Pons (tissue), 1 donor: ENCODE data around the gene WDPCP.
"Not testable (repeated sequence)": the region's sequence is repeated elsewhere in the genome, so short reads cannot be mapped to it uniquely, and the experiment has no call there.

Experiments
- DNase-seq: peaks from one replicate; pipeline ENCODE4 v3.0.0-alpha.2; 2016; ENCODE audit warnings: low spot score

WDPCP gene

DNA sequence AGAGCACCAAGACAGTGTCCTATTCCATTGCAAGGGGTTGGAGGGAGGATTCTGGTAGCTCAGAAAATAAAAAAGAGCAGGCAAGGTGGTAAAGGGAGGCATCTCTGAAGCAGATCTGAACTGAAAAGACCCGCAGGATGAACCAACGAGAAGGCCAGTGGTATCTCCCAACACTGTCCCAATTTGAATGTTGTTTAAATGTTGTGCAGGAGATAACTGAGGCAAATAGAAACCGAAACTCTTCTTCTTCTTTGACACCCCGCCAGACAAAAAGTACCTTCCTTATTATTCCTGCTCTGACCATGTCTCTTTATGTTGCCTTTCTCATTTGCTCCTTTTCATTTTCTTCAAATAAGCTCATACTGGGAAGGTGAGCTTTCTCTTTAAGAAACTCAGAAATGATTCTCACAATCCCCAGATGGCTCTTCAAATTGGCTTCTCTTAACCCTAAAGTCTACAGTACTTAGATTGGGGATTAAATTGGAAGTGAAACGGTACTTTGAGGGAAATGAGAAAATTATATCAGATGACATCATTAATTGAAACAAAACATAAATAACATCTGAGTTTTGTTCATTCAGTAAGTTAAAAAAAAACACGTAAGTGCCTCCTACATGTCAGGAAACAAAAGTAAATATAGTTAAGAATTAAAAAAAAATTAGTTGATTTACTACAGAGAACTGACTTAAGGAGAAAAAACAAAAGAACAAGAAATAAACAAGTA is 143.6 kb downstream of the WDPCP start:
- no peak for DNase-seq

DNA sequence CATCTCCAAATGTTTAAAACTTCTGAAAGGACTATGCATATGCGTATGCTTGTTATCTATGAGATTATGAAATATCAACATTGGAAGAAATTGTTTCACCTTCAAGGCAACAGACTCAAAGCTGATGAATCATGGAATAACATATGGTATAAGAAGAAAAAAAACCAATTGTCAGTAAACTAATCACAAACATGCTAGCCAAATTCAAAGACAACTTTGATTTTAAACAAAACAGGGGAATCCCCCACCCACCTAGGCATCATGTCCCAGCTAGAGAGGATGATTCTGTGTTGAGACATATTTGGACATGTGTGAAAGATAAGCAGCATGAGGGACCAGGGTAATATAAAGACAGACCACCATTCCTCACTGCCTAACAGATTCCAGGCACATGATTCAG is 147.7 kb downstream of the WDPCP start:
- DNase-seq: no peak

DNA sequence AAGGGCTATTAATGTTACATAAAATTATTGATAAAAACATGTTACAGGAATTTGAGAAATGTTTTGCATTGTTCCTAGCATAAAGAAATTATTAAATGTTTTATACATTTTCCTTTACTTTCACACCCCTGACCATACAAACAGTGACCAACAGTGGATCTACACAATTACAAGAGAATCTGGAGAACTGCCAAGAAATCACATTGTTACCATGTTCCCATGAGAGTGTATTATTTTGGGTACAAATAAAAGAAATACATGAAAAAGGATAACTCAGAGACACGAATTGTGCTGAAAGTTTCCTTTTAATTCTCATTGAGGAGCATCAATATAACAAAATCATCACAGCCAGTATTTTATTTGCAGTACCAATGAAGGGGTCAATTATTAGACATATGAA is 150.1 kb downstream of the WDPCP start:
- DNase-seq: peak; percentile 21

DNA sequence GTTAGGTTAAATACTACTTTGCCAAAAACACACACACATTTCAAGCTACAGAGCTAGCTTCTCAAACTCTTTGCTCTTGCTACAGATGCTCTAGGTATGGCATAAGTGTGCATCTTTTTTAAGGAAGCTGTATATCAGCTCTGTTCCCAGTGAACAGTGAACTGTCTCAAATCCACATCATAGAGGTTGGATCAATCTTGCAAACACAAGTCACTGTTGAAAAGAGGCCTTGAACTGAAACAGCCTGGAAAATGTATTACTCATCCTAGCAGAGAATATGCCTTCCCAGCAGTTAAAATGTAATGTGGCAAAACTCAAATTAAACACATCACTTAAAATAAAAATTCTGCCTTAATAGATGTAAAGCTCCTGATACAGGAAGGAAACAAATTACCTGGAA is 151.8 kb downstream of the WDPCP start:
- DNase-seq: no peak

DNA sequence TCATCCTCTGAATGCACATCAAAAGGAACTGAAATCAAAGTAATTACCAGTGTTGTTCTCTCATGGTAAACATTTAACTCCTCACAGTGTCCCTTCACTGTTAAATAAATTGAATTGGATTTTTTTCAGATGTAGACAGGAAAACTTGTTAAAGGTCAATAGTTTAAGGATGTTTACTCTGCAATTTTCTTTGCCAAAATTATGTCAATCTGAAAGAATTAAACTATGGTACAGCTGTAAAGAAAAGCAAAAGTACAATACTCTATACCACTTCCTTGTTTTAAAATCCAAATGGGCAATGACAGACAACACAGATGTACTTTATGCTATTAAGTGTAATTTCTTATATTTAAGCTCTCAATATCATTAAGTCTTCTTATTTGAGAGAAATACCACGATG is 153.2 kb downstream of the WDPCP start:
- DNase-seq: no peak

DNA sequence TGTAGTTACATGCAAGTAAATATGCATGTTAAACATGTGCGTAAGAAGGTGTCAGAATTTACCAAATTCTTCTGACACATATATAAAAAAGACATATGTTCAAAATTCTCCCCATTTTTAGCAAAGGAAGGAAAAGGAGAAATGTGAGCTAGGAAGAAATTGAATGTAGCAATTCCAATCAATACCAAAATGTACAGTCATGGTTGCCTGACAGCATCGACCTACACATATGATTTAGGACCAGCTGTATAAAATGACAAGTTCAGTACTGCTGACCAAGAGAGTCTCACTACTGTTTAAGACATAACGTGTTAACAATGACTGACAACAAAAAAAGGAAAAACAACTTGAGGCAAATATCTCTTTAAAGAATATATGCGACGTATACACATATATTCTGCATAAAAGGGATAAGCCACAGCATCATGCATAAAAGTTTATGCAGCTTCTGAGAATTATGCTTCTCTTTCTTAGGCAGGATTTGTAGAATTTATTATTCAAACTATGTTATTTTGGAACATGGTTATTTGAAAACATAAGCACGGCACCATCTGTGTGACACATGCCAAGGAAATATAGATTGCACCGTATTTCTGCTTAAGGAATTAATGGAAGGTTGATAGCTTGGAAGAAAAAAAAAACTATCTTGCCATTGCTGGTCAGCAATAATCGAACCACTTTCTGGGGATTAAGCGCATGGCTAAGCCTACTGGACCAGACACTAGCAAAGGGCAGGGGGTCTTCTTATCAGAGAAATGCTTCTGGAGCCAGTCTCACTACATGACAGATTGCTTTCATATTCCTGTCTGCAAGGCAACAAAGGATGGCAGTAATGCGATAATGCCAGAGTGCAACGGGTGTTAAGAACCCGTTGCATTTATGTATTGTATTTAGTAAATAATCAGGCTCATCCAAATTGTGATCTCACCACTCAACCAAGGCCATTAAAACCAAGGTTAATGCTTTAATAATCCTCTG is 154.0 kb downstream of the WDPCP start:
- no peak for DNase-seq

DNA sequence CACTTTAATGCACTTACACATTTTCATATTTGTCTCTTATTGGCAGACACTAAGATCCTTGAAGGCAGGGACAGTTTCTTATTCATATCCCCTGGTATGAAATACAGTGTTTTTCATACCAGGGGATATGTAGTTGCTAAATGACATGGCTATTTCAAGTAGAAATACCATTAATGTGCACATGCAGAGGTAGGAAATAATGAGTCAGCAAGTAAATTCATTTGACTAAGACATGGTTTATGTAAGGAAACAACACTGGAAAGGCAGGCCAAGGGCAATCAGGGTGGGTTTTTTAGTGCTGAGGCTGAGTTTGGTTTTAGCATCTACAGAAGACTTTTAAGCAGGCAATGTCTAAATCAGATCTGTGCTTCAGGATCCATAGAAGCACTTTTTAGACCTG is 155.9 kb downstream of the WDPCP start:
- no peak for DNase-seq

DNA sequence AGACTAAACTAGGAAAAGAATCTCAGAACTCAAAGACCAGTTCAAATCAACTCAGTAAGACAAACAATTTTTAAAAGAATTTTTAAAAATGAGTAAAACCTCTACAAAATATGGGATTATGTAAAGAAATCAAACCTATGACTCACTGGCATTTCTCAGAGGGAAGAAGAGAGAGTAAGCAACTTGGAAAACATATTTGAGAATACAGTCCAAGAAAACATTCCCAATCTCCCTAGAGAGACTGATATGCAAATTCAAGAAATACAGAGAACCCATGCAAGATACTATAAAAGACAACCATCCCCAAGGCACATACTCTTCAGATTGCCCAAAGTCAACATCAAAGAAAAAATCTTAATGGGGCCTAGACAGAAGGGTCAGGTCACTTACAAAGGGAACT is 162.7 kb downstream of the WDPCP start:
- no peak for DNase-seq

DNA sequence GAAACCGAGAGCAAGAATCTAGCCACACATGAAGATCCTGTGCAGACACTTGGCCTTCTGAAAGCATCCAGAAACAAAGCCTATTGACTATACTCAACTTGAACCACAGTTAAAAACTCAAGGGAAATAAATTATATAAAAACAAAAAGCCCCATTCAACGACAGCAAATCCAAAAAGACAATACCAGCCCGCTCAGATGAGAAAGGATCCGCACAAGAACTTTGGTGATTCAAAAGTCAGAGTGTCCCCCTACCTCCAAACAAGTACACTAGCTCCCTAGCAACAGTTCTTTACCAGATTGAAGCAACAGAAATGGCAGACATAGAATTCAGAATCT is 163.2 kb downstream of the WDPCP start:
- no peak for DNase-seq

DNA sequence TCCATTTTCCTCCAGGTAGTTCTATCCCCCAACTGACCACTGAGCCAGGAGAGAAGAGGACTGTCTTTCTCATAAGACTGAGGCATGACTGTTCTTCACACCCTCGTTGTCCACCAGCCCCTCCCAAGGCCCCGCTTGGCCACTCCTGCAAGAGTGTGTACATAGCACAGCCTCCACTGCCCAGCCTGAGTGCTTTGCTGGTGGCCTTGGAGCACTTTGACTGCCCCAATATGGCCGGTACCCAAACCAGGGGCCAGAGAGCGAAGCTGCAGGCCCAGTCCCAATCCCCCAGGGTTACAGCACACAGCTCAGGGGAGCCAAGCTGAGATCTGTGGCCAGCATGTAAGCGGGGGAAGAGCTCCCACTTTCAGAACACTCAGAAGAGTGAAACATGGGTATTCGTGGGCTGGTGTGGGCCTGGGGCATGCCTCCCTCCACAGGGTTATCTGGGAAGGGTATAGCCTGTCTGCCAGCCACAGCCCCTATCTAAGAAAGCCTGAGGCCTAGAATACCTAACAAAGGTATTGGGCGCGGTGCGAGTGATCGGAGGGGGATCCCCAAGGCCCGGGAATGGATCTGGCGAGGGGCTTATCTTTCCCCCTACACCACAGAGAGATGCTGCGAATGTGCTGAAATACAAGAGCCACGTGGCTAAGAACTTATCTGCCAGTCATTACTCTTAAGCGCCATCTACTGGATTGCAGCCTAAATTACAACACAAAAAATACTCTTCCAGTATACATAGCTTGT is 163.8 kb downstream of the WDPCP start:
- DNase-seq: no peak

DNA sequence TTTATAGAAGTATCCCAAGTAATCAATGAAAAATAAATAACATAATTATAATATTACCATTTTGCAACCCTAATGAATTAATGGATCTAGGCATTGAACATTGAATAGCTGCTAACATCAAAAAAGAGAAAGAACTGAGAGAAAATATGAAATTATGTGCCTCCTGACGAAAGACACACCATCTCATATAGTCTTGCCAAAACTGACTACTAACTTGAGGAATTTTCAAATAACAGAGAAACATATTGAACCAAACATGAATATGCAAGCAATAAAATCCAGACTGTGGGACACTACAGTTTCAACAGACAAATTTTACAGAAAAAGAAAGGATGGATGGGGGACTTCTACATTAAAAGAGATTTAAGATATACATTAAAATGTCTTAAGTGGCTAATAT is 165.7 kb downstream of the WDPCP start:
- no peak for DNase-seq

DNA sequence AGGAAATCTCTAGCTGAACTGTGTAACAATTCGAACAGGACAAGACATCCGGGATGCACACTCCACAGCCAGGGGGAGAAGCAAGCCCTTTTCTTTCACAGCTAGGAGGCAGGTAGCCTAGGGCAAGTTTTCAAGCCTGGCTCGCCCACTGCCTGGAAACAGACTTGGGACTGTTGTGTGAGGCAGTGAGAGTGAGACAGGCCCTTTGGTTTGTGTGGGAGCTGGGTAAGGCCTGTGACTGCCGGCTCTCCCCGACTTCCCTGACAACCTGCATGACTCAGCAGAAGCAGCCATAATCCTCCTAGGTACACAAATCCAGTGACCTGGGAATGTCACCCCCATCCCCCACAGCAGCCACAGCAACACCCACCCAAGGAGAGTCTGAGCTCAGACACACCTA is 179.7 kb downstream of the WDPCP start:
- DNase-seq: no peak

DNA sequence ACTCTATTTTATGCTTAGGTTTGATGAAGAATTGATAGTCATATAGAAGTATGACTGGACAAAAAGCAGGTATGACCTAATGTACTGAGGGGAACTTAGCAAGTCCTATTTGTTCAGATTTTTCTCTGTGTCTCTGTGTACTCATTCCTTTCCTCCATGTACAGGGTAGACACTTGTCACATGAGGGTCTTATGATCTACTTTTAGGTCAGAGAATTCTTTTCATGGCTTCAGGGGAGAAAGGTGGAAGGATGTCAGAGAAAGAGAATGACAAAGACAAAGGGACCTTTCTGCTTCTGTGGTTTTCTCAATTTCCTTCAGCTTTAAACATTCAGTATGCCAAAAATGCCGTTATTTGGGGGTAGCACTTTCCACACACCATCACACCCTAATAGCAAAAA is 181.6 kb downstream of the WDPCP start:
- no peak for DNase-seq

DNA sequence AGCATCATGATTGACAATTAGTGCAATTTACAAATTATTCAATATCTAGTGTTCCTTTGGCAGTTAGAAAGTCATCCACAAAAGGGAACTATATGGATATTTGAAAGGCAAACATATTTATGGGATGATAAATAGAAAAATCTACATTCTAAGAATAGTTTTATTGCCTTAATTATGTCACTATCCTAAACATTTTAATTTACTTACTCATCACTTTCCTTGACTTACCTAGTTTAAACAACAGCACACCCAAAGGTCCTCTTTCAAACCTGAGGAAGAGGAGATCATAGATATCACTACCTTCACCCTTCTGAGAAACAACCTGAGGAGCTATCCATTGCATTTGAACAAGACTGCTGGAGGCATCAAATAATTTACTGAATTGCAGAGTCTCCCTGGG is 184.5 kb downstream of the WDPCP start:
- DNase-seq: no peak

DNA sequence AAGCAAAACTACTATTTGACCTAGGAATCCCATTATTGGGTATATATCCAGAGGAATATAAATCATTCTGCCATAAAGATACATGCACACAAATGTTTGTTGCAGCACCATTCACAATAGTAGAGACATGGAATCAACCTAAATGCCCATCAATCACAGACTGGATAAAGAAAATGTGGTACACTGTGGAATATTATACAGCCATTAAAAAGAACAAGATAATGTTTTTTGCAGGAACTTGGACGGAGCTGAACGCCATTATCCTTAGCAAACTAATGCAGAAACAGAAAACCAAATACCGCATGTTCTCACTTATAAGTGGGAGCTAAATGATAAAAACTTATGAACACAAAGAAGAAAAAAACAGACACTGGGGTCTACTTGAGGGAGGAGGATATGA is 185.4 kb downstream of the WDPCP start:
- DNase-seq: not testable (repeated sequence)

DNA sequence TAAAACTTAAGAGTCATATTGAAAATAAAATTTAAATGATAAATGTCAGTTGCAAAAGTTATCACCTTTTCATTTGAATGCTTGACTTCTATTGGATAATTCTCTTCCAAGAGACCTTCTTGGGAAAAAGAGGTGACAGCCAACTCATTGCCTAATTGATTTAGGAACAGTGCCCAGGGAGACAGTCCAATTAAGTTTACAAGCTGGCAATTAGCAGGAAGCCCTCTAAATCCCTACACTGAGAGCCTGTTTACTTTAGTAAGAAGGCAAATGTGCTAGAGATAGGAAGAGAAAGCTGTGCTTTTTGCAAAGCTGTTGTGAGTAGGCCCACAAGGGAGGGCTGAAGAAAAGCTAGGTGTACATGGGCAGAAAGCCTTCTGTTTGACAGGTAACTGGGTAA is 189.1 kb downstream of the WDPCP start:
- no peak for DNase-seq

DNA sequence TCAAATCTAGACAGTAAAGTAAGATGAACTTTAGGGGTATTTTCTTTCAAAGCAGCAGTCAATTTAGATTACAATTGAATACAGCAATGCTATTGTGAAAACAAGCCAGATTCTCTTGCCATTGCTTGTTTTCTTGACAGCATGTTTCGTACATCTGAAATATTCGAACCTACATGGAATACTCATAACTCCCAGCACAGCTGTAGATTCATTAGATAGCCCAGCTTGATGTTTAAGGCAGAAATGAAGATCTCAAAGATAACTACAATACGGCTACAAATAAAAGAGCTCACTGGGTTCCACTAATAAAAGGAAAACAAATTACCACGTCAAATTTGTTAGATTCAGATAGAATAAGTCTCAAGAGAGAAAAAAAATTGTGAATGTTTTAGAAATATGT is 208.8 kb downstream of the WDPCP start:
- no peak for DNase-seq

DNA sequence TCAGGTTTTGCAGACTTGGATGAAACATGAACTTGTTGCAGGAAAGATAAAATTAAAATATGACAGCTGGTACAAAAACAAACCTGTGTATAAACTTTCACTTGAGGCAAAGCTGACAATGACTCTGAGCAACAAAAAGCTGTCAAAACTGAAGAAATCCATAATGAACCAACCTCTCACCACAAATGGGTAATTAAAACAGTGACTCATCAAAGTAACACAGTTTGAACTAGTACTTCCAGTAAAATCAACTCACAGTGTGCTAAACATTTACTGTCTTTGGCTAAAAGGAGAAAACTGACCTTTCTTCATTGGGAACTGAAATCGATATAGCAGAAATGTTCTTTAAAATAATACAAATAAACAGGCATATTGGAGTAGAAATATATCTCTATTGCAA is 209.7 kb downstream of the WDPCP start:
- no peak for DNase-seq

DNA sequence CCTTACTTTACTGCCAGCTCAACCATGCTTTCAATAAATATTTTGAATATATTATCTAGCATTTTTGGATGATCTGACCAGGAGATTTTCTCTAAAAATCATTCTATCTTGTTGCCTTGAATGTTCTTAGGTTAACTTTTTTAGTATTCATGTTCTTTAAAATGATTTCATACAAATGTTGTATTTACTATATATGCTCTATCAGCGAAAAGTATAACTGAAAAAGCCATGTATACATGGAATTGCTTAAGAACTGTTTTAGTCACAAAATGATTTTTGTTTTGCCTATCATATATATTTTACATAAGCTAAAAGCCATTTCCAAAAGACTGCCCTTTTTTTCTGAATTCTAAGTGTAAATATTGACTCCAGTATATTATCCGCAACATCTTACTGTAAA is 213.9 kb downstream of the WDPCP start:
- DNase-seq: no peak

DNA sequence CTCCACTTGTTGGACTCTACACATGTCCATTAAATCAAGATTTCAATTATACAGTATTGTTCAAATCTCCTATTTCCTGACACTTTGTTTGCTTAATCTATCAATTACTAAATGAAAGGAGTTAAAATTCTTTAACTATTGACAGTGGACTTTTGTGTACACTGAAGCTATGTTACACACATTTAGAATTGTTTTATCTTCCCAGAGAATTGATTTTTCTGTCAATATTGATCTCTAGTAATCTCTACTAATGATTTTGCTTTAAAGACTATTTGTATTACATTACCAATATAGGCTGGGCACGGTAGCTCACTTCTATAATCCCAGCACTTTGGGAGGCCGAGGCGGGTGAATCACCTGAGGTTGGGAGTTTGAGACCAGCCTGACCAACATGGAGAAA is 215.7 kb downstream of the WDPCP start:
- DNase-seq: no peak

DNA sequence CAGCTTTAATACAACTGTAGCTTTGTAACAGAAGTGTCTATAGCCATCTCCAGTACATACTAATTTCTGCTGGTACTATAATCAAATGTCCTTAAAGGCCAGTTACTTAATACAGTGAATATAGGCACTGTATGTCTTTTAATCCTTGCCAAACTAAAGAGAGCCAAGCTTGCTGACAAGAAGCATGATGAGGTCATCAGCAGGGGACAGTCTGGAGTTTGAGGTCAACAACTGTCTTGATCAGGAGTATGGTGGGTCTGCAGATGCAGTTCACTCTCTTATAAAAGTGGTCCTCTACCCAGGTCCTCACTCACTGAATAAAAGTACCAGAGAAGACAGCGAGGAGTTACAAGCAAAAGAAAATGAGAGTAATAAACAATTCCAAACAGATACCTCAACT is 219.1 kb downstream of the WDPCP start:
- no peak for DNase-seq

DNA sequence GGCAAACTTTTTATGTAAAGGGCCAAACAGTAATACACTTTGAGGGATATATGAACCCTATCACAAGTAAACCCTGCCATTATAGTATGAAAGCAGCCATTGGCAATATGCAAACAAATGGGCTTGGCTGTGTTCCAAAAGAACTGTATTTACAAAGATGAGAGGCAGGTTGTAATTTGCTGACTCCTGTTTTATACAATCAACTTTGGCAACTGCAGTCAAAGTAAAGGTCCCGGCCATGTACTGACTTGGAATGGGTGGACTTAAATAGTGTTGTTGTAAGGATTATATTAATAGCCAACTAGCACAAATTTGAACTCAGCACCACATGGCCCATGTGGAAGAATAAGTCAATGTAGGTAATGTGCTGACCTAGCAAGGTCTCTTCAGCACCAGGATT is 223.4 kb downstream of the WDPCP start:
- no peak for DNase-seq

DNA sequence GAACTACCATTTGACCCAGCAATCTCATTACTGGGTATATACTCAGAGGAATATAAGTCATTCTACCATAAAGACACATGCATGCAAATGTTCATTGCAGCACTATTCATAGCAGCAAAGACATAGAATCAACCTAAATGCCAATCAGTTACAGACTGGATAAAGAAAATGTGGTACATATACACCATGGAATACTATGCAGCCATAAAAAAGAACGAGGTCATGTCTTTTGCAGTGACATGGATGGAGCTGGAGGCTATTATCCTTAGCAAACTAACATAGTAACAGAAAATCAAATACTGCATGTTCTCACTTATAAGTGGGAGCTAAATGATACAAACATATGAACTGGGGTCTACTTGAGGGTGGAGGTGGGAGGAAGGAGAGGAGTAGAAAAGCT is 230.6 kb downstream of the WDPCP start:
- DNase-seq: not testable (repeated sequence)
